Upper lobe of left lung (tissue), 6 donors: Measurements from ENCODE around the gene PHEX. TPM values are rescaled to one million over a fixed set of nuclear protein-coding genes. Genes with fewer than 3 reads are reported as not detected.

ENCODE experiments used
- ATAC-seq, 2 donors: fragments of 200-7000 bp; cut with Tn5 transposase; one replicate each; pipeline ENCODE4 v1.9.1; 2022; ENCODE audit warnings: mild to moderate bottlenecking in 2 of 2, moderate library complexity in 2 of 2; ENCODE audit not compliant: low FRiP score in 2 of 2
- DNase-seq, 2 donors: peaks; one replicate each; pipeline ENCODE4 v3.0.0-alpha.2; 2019 to 2020
- H3K27ac ChIP-seq, 4 donors: fragments of 200-600 bp; sonication (generic); one replicate each; pipeline ENCODE4 v1.5.1; 2016 to 2019
- H3K27me3 ChIP-seq, 4 donors: fragments of 200-600 bp; sonication (generic); one replicate each; pipeline ENCODE4 v1.5.1; 2017 to 2019
- H3K36me3 ChIP-seq, 4 donors: fragments of 200-600 bp; sonication (generic); one replicate each; pipeline ENCODE4 v1.5.1; 2016 to 2019
- H3K4me1 ChIP-seq, 4 donors: fragments of 200-600 bp; sonication (generic); one replicate each; pipeline ENCODE4 v1.5.1; 2018 to 2019
- H3K4me3 ChIP-seq, 4 donors: fragments of 200-600 bp; sonication (generic); one replicate each; pipeline ENCODE4 v1.5.1; 2017 to 2019; ENCODE audit warnings: mild to moderate bottlenecking in 2 of 4, moderate library complexity in 1 of 4
- H3K9me3 ChIP-seq, 4 donors: fragments of 200-600 bp; sonication (generic); one replicate each; pipeline ENCODE4 v1.5.1; 2018 to 2019
- CTCF ChIP-seq, 6 experiments: fragments of 450-650 bp in 4 of 6; fragments of 200-600 bp in 2 of 6; sonication (generic) in 2 of 6; IDR thresholded peaks; one replicate each; pipeline ENCODE4 v1.5.1; 2016 to 2019; ENCODE audit warnings: antibody characterized with exemption in 6 of 6
- EP300 ChIP-seq, 4 donors: sonication (generic); formaldehyde crosslinking; IDR thresholded peaks; one replicate each; pipeline ENCODE4 v1.5.1; 2017; ENCODE audit warnings: antibody characterized with exemption in 4 of 4, control low read depth in 2 of 4
- POLR2A ChIP-seq, 4 donors: fragments of 450-650 bp; IDR thresholded peaks; one replicate each; pipeline ENCODE4 v1.5.1; 2016 to 2017; ENCODE audit warnings: antibody characterized with exemption in 4 of 4, mild to moderate bottlenecking in 2 of 4
- POLR2AphosphoS5 ChIP-seq, 2 donors: sonication (generic); formaldehyde crosslinking; IDR thresholded peaks; one replicate each; pipeline ENCODE4 v1.5.1; 2017; ENCODE audit warnings: antibody characterized with exemption in 2 of 2
- WGBS, 2 donors: methylation state at CpG; one replicate each; pipeline ENCODE4 v1.1.5; 2017 to 2018; 5-methylcytosine and 5-hydroxymethylcytosine counted together
- total RNA-seq, 6 donors: library from RNA; depleted of rRNA in 4 of 6; stranded (reverse); fragments of >200 nt in 4 of 6; gene quantifications; one replicate each; pipeline versions ENCODE4 v1.1.0 to v1.2.1, GENCODE V29; 2016 to 2021
- donor health status: DM: no; HTN: no; CAD: no; lungs with moderate emphysema.
- donor health status: DM: no; HTN: yes; CAD: no; lungs with severe emphysema.

PHEX gene
- total RNA-seq, 6 donors from 2014 or later = 0.80 to 4.9 (median 1.4) TPM

DNA sequence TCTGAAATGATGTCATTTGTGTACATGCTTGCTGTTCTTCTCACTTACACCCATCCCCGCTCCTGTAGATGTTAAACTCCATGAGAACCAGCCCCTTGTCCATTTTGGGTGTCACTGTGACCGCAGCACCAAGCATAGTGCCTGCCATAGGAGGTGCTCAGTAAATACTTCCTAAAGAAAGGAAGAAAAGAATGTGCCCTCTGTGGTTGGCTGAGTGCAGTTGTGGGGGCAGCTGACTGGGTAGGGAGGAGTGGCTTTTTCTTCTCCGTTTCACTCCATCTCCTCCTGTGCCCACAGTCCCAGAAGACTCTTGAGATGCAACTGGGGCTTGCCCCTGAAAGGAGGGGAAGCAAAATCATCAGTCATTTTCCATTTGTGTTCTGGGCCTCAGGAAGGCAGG is 25.5 kb downstream of the PHEX start:
- WGBS, 2 donors = 71 to 92% methylated on average over 3 of the region's 3 CpGs
- TF ChIP-seq POLR2A (IDR thresholded peaks at IDR 0.05) = no peak
- no peak for TF ChIP-seq POLR2AphosphoS5 (IDR thresholded peaks at IDR 0.05)
- no peak for TF ChIP-seq CTCF (IDR thresholded peaks at IDR 0.05)
- no peak for TF ChIP-seq EP300 (IDR thresholded peaks at IDR 0.05)
- no peaks in the 10 kb centered on the region for H3K27me3 ChIP-seq
- no peaks in the 10 kb centered on the region for H3K9me3 ChIP-seq
- ATAC-seq (no peak), DNase-seq (no peak)
- no peak overlapping the region for H3K4me3 ChIP-seq
- no peaks in the 10 kb centered on the region for H3K36me3 ChIP-seq
- H3K4me1 ChIP-seq = no peaks in the 10 kb centered on the region
- no peak overlapping the region for H3K27ac ChIP-seq

GRCh38 chrX:22059775-22060174 is 27.6 kb downstream of the PHEX start:
- Histone ChIP-seq H3K9me3 (no peaks in the 10 kb centered on the region), H3K4me1 (no peaks in the 10 kb centered on the region), H3K27ac (no peak overlapping the region), H3K27me3 (no peaks in the 10 kb centered on the region), H3K4me3 (no peak overlapping the region), H3K36me3 (no peaks in the 10 kb centered on the region)
- TF ChIP-seq EP300 (IDR thresholded peaks at IDR 0.05) = no peak
- no peak for TF ChIP-seq CTCF (IDR thresholded peaks at IDR 0.05)
- TF ChIP-seq POLR2AphosphoS5 (IDR thresholded peaks at IDR 0.05) = no peak
- TF ChIP-seq POLR2A (IDR thresholded peaks at IDR 0.05) = no peak
- no peak for ATAC-seq
- no peak for DNase-seq
- 41% methylated on average over 1 of the region's 1 CpG; no CpG with 5 or more reads in 1 of the 2 donors for WGBS, 2 donors

DNA sequence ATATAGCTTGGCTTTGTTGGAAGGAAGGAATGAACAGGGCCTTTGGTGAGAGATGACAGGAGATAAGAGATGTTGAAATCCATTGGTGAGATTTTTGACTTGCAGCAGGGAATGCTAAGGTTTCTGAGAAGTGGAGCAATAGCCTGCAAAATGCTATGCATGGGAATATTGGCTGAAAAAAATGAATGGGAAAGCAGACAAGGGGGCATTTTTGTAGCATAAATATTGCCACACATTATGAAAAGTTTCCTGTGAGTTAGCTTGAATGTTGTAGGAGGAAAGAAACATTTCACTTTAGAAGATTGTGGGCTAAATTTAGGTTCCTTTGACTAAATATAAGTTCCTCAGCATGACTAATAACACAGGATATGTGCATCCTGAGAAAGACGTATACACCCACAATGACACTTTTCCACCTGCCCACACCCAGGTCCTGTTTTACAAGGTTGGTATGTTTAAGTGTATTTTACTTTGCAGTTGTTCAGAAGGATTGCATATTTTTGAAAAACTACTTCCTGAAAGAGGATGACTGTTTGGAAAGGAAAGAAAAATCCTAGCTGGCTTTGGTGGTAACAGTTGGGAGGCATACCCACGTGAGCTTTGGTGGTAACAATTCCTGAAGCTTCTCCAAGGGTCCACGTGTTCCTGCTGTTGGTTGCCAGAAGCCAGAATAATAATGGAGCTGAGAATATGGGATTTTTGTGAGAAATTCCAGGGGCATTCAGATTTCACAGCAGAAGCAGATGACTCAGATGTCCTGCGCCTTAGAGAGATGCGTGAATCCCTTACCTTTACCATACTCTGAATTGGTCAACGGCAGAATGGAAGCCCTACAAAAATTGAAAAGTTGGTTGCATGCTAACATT is 28.5 kb downstream of the PHEX start:
- ATAC-seq (no peak), DNase-seq (no peak)
- no peak overlapping the region for H3K27ac ChIP-seq
- H3K9me3 ChIP-seq = no peaks in the 10 kb centered on the region
- no peak for TF ChIP-seq EP300 (IDR thresholded peaks at IDR 0.05)
- no peak for TF ChIP-seq POLR2AphosphoS5 (IDR thresholded peaks at IDR 0.05)
- no peak for TF ChIP-seq POLR2A (IDR thresholded peaks at IDR 0.05)
- TF ChIP-seq CTCF (IDR thresholded peaks at IDR 0.05) = no peak
- no peaks in the 10 kb centered on the region for H3K36me3 ChIP-seq
- no peaks in the 10 kb centered on the region for H3K4me1 ChIP-seq
- WGBS, 2 donors = 52 to 58% methylated on average over 6 of the region's 6 CpGs
- no peak overlapping the region for H3K4me3 ChIP-seq
- H3K27me3 ChIP-seq = no peaks in the 10 kb centered on the region

DNA sequence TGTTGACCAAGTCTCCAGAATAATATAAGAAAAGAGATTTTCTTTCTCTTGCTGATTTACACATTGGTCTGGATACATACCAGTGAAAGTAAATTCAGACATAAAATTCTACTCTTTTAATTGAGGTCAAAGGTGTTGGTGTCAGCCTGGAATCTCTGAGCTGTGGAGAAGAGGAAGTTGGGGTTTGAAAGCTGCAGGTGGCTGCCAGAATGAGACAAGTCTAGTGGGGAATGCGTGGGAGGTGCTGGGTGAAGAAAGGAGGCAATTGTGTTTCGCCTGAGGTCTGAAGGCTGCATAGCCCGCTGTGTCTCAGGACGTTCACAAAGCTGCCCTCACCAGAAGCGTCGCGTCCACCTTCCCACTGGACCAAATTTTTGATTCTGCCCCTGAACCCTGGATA is 31.2 kb downstream of the PHEX start:
- no peak for DNase-seq
- Histone ChIP-seq H3K36me3 (no peaks in the 10 kb centered on the region), H3K4me1 (no peaks in the 10 kb centered on the region), H3K4me3 (no peak overlapping the region), H3K27ac (no peak overlapping the region), H3K9me3 (no peaks in the 10 kb centered on the region), H3K27me3 (no peaks in the 10 kb centered on the region)
- WGBS, 2 donors = 59 to 64% methylated on average over 7 of the region's 7 CpGs
- TF ChIP-seq EP300 (IDR thresholded peaks at IDR 0.05) (no peak), POLR2A (IDR thresholded peaks at IDR 0.05) (no peak), CTCF (IDR thresholded peaks at IDR 0.05) (no peak), POLR2AphosphoS5 (IDR thresholded peaks at IDR 0.05) (no peak)
- no peak for ATAC-seq

DNA sequence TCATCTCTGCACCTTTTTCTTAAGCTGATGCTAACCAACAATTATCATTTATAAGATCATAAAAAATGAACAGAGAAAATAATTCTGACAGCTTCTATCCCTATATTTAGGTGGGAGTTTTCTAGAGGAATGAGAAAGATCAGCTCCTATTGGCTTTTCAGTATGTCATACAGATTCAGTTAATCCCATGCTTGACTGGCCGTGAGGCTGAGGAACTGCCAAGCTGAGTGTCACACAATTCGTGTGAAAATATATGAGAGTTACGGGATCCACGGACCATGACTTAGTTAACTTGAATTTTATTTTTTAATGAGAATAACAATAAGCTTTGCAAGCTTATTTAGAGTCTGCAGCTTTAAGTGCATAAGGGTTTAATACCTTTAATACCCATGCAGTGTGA is 37.5 kb downstream of the PHEX start:
- Histone ChIP-seq H3K36me3 (no peaks in the 10 kb centered on the region), H3K4me3 (no peak overlapping the region)
- no peak for TF ChIP-seq EP300 (IDR thresholded peaks at IDR 0.05)
- TF ChIP-seq POLR2AphosphoS5 (IDR thresholded peaks at IDR 0.05) = no peak
- no peak for TF ChIP-seq POLR2A (IDR thresholded peaks at IDR 0.05)
- no peak for TF ChIP-seq CTCF (IDR thresholded peaks at IDR 0.05)

More for the DNA sequence above, 37.5 kb downstream of the PHEX start:
- H3K4me1 ChIP-seq = no peaks in the 10 kb centered on the region
- WGBS, 2 donors = 88 to 90% methylated on average over 4 of the region's 4 CpGs
- DNase-seq = no peak
- ATAC-seq = no peak
- no peak overlapping the region for H3K27ac ChIP-seq
- no peaks in the 10 kb centered on the region for H3K27me3 ChIP-seq
- H3K9me3 ChIP-seq = no peaks in the 10 kb centered on the region
